Neural crest cell (in vitro differentiated cells): ENCODE results near the gene ZBTB33. TPM values are rescaled to one million over a fixed set of nuclear protein-coding genes. Genes with fewer than 3 reads are reported as not detected.

Source experiments
- DNase-seq: peaks from one replicate; pipeline ENCODE4 v3.0.0; 2021; ENCODE audit warnings: low read depth, mixed read lengths, low spot score
- H3K27ac Mint-ChIP-seq: one replicate; pipeline ENCODE4 v1.8.0; 2021; ENCODE audit warnings: mild to moderate bottlenecking, mixed read lengths; ENCODE audit not compliant: unreplicated experiment
- H3K27me3 Mint-ChIP-seq: 2 replicates; pipeline ENCODE4 v1.8.0; 2021; ENCODE audit warnings: low read depth, mild to moderate bottlenecking, mixed read lengths
- H3K36me3 Mint-ChIP-seq: 2 replicates; pipeline ENCODE4 v1.8.0; 2021; ENCODE audit warnings: low read depth, mild to moderate bottlenecking, mixed read lengths
- H3K4me1 Mint-ChIP-seq: 2 replicates; pipeline ENCODE4 v1.8.0; 2021; ENCODE audit warnings: mixed read lengths
- H3K4me3 Mint-ChIP-seq: one replicate; pipeline ENCODE4 v1.8.0; 2021; ENCODE audit warnings: mild to moderate bottlenecking, mixed read lengths
- H3K9me3 Mint-ChIP-seq: 2 replicates; pipeline ENCODE4 v1.8.0; 2021; ENCODE audit warnings: mixed read lengths
- total RNA-seq: library from RNA; stranded (reverse); gene quantifications from 2 replicates; pipeline ENCODE4 v1.2.1, GENCODE V29; 2021
- TF ChIP-seq, protein P1 (sequence below): fragments of 200-600 bp; sonication (generic); conservative IDR thresholded peaks from 2 replicates; pipeline ENCODE4 v1.5.0; 2021; ENCODE audit warnings: antibody characterized with exemption, mild to moderate bottlenecking

The ZBTB33 gene
- total RNA-seq, 1 donor from 2014 or later: 28.6 TPM

- no peaks in the 10 kb centered on the region for H3K36me3 Mint-ChIP-seq
- TF ChIP-seq, protein P1, sequence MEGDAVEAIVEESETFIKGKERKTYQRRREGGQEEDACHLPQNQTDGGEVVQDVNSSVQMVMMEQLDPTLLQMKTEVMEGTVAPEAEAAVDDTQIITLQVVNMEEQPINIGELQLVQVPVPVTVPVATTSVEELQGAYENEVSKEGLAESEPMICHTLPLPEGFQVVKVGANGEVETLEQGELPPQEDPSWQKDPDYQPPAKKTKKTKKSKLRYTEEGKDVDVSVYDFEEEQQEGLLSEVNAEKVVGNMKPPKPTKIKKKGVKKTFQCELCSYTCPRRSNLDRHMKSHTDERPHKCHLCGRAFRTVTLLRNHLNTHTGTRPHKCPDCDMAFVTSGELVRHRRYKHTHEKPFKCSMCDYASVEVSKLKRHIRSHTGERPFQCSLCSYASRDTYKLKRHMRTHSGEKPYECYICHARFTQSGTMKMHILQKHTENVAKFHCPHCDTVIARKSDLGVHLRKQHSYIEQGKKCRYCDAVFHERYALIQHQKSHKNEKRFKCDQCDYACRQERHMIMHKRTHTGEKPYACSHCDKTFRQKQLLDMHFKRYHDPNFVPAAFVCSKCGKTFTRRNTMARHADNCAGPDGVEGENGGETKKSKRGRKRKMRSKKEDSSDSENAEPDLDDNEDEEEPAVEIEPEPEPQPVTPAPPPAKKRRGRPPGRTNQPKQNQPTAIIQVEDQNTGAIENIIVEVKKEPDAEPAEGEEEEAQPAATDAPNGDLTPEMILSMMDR: no peak
- H3K4me1 Mint-ChIP-seq: peaks cover 10% of the 10 kb centered on the region
- peaks cover 28% of the 10 kb centered on the region for H3K27me3 Mint-ChIP-seq
- DNase-seq: no peak
- no peak overlapping the region for H3K27ac Mint-ChIP-seq
- H3K9me3 Mint-ChIP-seq: no peaks in the 10 kb centered on the region
- no peak overlapping the region for H3K4me3 Mint-ChIP-seq
These were observed 50.9 kb downstream of the ZBTB33 start for GRCh38 chrX:120301497-120301896.

- Mint-ChIP-seq H3K9me3 (no peaks in the 10 kb centered on the region), H3K27ac (no peak overlapping the region), H3K36me3 (no peaks in the 10 kb centered on the region), H3K27me3 (peaks cover 32% of the 10 kb centered on the region), H3K4me3 (no peak overlapping the region), H3K4me1 (peaks cover 10% of the 10 kb centered on the region)
- no peak for DNase-seq
- TF ChIP-seq, protein P1: no peak
These were observed 51.3 kb downstream of the ZBTB33 start for GRCh38 chrX:120301960-120302359.

GRCh38 chrX:120302434-120302833 is 51.8 kb downstream of the ZBTB33 start:
- TF ChIP-seq, protein P1: no peak
- DNase-seq: no peak
- Mint-ChIP-seq H3K27ac (no peak overlapping the region), H3K36me3 (no peaks in the 10 kb centered on the region), H3K9me3 (no peaks in the 10 kb centered on the region), H3K27me3 (peaks cover 37% of the 10 kb centered on the region), H3K4me3 (no peak overlapping the region), H3K4me1 (peaks cover 10% of the 10 kb centered on the region)

DNA sequence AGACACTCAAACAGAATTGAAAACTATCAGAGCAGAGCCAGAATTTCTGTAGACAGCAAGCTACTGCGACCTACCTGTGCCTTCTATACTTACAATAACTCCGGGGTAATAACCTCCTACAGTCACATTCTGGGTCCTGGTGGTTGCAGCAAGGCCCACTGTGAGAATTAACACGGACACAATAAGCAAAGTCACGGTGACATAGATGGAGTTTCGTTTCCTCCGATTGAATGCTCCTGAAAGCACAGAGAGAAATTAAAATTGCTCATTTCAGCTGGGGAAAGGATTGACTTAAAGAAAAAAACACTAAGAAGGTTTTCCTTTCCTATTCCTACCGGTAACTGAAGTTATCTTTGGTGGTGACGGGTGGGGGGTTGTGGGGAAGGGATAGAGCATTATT is 53.6 kb downstream of the ZBTB33 start:
- TF ChIP-seq, protein P1: no peak
- H3K9me3 Mint-ChIP-seq: no peaks in the 10 kb centered on the region
- peaks cover 11% of the 10 kb centered on the region for H3K4me1 Mint-ChIP-seq
- no peaks in the 10 kb centered on the region for H3K36me3 Mint-ChIP-seq
- peaks cover 55% of the 10 kb centered on the region for H3K27me3 Mint-ChIP-seq
- no peak overlapping the region for H3K27ac Mint-ChIP-seq
- no peak overlapping the region for H3K4me3 Mint-ChIP-seq
- DNase-seq: no peak

DNA sequence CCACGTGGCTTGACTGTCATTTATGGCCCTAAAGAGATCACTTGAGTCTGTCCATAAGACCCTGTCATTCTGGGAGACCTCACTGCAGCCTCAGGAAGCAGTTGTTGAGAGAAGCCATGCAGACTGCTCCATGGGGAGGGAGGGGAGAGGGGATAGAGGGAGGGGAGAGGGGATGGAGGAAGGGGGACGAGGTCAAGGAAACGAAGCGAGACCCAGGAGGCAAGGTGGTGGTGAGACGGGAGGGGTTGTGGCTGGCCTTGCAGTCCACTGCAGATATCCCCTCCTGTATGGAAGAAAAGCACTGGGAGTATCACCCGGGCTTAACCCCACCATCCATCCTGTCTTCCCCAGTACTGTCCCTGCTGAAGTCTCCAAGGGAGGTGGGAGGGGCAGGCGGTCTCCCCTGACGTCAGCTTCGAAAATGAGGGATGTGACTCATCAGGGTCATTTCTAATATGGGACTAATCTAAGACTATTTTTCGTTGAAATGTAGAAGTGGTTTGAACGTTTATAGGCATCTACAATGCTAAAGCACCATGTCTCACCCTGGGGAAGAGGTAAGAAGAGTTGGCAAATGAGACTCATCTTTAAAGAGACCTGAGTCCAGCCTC is 55.0 kb downstream of the ZBTB33 start:
- TF ChIP-seq, protein P1: no peak
- DNase-seq: no peak
- Mint-ChIP-seq H3K27me3 (peaks cover 69% of the 10 kb centered on the region), H3K9me3 (no peaks in the 10 kb centered on the region), H3K4me1 (peaks cover 21% of the 10 kb centered on the region), H3K4me3 (no peak overlapping the region), H3K27ac (no peak overlapping the region), H3K36me3 (no peaks in the 10 kb centered on the region)
